Hepatocyte (in vitro differentiated cells): ENCODE results near the gene PCNX3. TPM values are rescaled to one million over a fixed set of nuclear protein-coding genes. Genes with fewer than 3 reads are reported as not detected.

Source experiments
- DNase-seq: peaks from one replicate; pipeline ENCODE4 v3.0.0-alpha.2; 2016; ENCODE audit warnings: low spot score
- H2AFZ ChIP-seq: fragments of 200-600 bp; sonication (generic); 2 replicates; pipeline ENCODE4 v1.6.0; 2016; ENCODE audit warnings: antibody characterized with exemption, mild to moderate bottlenecking
- H3K27ac ChIP-seq: fragments of 200-600 bp; sonication (generic); 2 replicates; pipeline ENCODE4 v1.5.1; 2016; ENCODE audit warnings: mild to moderate bottlenecking
- H3K27me3 ChIP-seq: fragments of 200-600 bp; sonication (generic); 2 replicates; pipeline ENCODE4 v1.6.1; 2016
- H3K36me3 ChIP-seq: fragments of 200-600 bp; sonication (generic); replicated peaks from 2 replicates; pipeline ENCODE4 v1.5.1; 2016; ENCODE audit warnings: low read depth; ENCODE audit not compliant: insufficient read depth
- H3K4me1 ChIP-seq: fragments of 200-600 bp; sonication (generic); 2 replicates; pipeline ENCODE4 v1.5.1; 2016; ENCODE audit warnings: mild to moderate bottlenecking, moderate library complexity; ENCODE audit not compliant: insufficient read depth
- H3K4me2 ChIP-seq: fragments of 200-600 bp; sonication (generic); 2 replicates; pipeline ENCODE4 v1.6.0; 2016
- H3K4me3 ChIP-seq: fragments of 200-600 bp; sonication (generic); 2 replicates; pipeline ENCODE4 v1.5.1; 2016; ENCODE audit warnings: mild to moderate bottlenecking
- H3K79me2 ChIP-seq: fragments of 200-600 bp; sonication (generic); 2 replicates; pipeline ENCODE4 v1.6.0; 2017; ENCODE audit warnings: mild to moderate bottlenecking
- H3K9me2 ChIP-seq: fragments of 200-600 bp; sonication (generic); replicated peaks from 2 replicates; pipeline ENCODE4 v1.6.0; 2017; ENCODE audit warnings: mild to moderate bottlenecking; ENCODE audit not compliant: insufficient read depth
- H3K9me3 ChIP-seq: fragments of 200-600 bp; sonication (generic); 2 replicates; pipeline ENCODE4 v1.5.1; 2016; ENCODE audit warnings: low read depth, mild to moderate bottlenecking
- H4K20me1 ChIP-seq: fragments of 200-600 bp; sonication (generic); 2 replicates; pipeline ENCODE4 v1.6.0; 2016; ENCODE audit warnings: mild to moderate bottlenecking; ENCODE audit not compliant: insufficient read depth, poor library complexity, severe bottlenecking
- CTCF ChIP-seq: fragments of 200-600 bp; sonication (generic); IDR thresholded peaks from 2 replicates; pipeline ENCODE4 v1.5.1; 2016; ENCODE audit warnings: antibody characterized with exemption, mild to moderate bottlenecking; ENCODE audit not compliant: poor library complexity
- EZH2 ChIP-seq: fragments of 200-600 bp; sonication (generic); IDR thresholded peaks from 2 replicates; pipeline ENCODE4 v1.6.1; 2016; ENCODE audit warnings: antibody characterized with exemption, mild to moderate bottlenecking, borderline replicate concordance
- EZH2phosphoT487 ChIP-seq: fragments of 200-600 bp; sonication (generic); IDR thresholded peaks from one replicate; pipeline ENCODE4 v1.6.1; 2018; ENCODE audit warnings: antibody characterized with exemption, mild to moderate bottlenecking, low read depth, moderate library complexity; ENCODE audit not compliant: unreplicated experiment, severe bottlenecking
- WGBS: methylation state at CpG from one replicate; pipeline ENCODE4 v1.1.6; 2016; ENCODE audit warnings: low lambda C conversion rate; ENCODE audit errors: missing lambda C conversion rate; 5-methylcytosine and 5-hydroxymethylcytosine counted together
- polyA plus RNA-seq: library from polyadenylated mRNA; unstranded; fragments of >200 nt; fragmentation: Nextera tagmentation; extraction: Ambion mirVana; gene quantifications from 2 replicates; pipeline ENCODE4 v1.2.1, GENCODE V29; 2016
- total RNA-seq: library from RNA; depleted of rRNA; stranded (reverse); fragments of >200 nt; gene quantifications from 2 replicates; pipeline ENCODE4 v1.2.3, GENCODE V29; 2014

Gene PCNX3
- total and polyA plus RNA-seq, 2 experiments from 2014 or later = 20.0 to 27.4 TPM

GRCh38 chr11:65577756-65578109 lies 37.8 kb upstream of the PCNX3 start:
- no peaks in the 10 kb centered on the region for H3K36me3 ChIP-seq
- peaks cover 3% of the 10 kb centered on the region for H3K27me3 ChIP-seq
- H2AFZ ChIP-seq = no peak overlapping the region
- H3K4me2 ChIP-seq = peak overlapping the region; percentile 98
- H3K9me3 ChIP-seq = no peaks in the 10 kb centered on the region
- H3K9me2 ChIP-seq = no peaks in the 10 kb centered on the region
- peaks cover 16% of the 10 kb centered on the region for H4K20me1 ChIP-seq
- peaks cover 42% of the 10 kb centered on the region for H3K4me1 ChIP-seq
- peaks cover 13% of the 10 kb centered on the region for H3K79me2 ChIP-seq
- H3K4me3 ChIP-seq = no peak overlapping the region
- no peak for DNase-seq
- WGBS = 77% methylated on average over 8 of the region's 8 CpGs
- no peak for TF ChIP-seq EZH2
- TF ChIP-seq EZH2phosphoT487 = no peak
- no peak for TF ChIP-seq CTCF
- H3K27ac ChIP-seq = no peak overlapping the region

- Histone ChIP-seq H3K27me3 (peaks cover 4% of the 10 kb centered on the region), H3K4me2 (no peak overlapping the region), H3K36me3 (no peaks in the 10 kb centered on the region), H3K27ac (no peak overlapping the region), H3K9me2 (no peaks in the 10 kb centered on the region), H3K4me3 (no peak overlapping the region), H3K79me2 (peaks cover 9% of the 10 kb centered on the region), H3K9me3 (no peaks in the 10 kb centered on the region), H2AFZ (no peak overlapping the region), H3K4me1 (peaks cover 40% of the 10 kb centered on the region), H4K20me1 (peaks cover 13% of the 10 kb centered on the region)
- no peak for DNase-seq
- no peak for TF ChIP-seq EZH2phosphoT487
- TF ChIP-seq EZH2 = no peak
- no peak for TF ChIP-seq CTCF
- 91% methylated on average over 7 of the region's 7 CpGs for WGBS
Observed at GRCh38 chr11:65578134-65578533, 37.4 kb upstream of the PCNX3 start.

- Histone ChIP-seq H3K4me1 (peaks cover 34% of the 10 kb centered on the region), H3K9me3 (no peaks in the 10 kb centered on the region), H3K4me3 (no peak overlapping the region), H3K36me3 (no peaks in the 10 kb centered on the region), H4K20me1 (peaks cover 8% of the 10 kb centered on the region), H3K79me2 (peaks cover 4% of the 10 kb centered on the region), H3K27me3 (peaks cover 8% of the 10 kb centered on the region), H3K27ac (no peak overlapping the region), H3K4me2 (no peak overlapping the region), H3K9me2 (no peaks in the 10 kb centered on the region), H2AFZ (no peak overlapping the region)
- TF ChIP-seq EZH2phosphoT487 (no peak), EZH2 (no peak), CTCF (no peak)
- DNase-seq = no peak
- 78% methylated on average over 3 of the region's 3 CpGs for WGBS
Observed at GRCh38 chr11:65578667-65579066, 36.9 kb upstream of the PCNX3 start.

- TF ChIP-seq CTCF (no peak), EZH2phosphoT487 (no peak), EZH2 (no peak)
- Histone ChIP-seq H3K9me3 (no peaks in the 10 kb centered on the region), H3K4me3 (no peak overlapping the region), H3K4me2 (no peak overlapping the region), H3K4me1 (peaks cover 31% of the 10 kb centered on the region), H3K27ac (no peak overlapping the region), H3K9me2 (no peaks in the 10 kb centered on the region), H4K20me1 (peaks cover 5% of the 10 kb centered on the region), H3K27me3 (peaks cover 14% of the 10 kb centered on the region), H3K79me2 (peaks cover 3% of the 10 kb centered on the region), H3K36me3 (no peaks in the 10 kb centered on the region), H2AFZ (no peak overlapping the region)
- 95% methylated on average over 4 of the region's 4 CpGs for WGBS
- no peak for DNase-seq
Observed at GRCh38 chr11:65579291-65579690, 36.3 kb upstream of the PCNX3 start.
